ENCODE measurements around the gene TUBA4B.

DNA sequence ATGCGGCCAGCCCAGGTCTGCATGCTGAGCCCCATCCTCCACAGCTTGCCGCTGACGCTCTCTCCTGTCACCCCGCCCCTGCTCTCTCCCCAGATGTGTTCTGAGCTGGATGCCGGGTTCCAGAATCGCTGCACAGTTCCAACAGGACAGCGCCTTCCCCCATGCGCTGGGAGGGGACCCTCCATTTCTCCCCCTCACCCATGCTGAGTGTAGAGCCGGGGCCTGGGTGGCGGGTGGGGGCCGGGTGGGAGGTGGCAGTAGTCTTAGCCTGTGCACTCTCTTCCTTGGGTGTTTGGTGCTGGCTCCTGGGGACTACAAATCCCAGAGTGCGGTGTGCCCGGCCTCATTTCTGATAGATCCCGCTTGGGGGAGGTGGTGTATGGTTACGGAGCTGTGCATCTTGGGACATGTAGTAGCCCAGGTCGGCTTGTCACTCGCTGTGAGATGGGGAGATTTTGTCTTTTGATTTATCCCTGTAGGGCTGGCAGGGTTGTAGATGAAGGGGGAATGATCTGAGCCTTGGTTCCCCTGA lies 32.9 kb downstream of the TUBA4B start:
- TF ChIP-seq, protein P1, sequence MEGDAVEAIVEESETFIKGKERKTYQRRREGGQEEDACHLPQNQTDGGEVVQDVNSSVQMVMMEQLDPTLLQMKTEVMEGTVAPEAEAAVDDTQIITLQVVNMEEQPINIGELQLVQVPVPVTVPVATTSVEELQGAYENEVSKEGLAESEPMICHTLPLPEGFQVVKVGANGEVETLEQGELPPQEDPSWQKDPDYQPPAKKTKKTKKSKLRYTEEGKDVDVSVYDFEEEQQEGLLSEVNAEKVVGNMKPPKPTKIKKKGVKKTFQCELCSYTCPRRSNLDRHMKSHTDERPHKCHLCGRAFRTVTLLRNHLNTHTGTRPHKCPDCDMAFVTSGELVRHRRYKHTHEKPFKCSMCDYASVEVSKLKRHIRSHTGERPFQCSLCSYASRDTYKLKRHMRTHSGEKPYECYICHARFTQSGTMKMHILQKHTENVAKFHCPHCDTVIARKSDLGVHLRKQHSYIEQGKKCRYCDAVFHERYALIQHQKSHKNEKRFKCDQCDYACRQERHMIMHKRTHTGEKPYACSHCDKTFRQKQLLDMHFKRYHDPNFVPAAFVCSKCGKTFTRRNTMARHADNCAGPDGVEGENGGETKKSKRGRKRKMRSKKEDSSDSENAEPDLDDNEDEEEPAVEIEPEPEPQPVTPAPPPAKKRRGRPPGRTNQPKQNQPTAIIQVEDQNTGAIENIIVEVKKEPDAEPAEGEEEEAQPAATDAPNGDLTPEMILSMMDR (IDR thresholded peaks at IDR 0.05), result no peak
- TF ChIP-seq POLR2AphosphoS5 (IDR thresholded peaks at IDR 0.05), result no peak
